ENCODE results near the gene PRMT1.

GRCh38 chr19:49718511-49718910 lies 41.4 kb downstream of the PRMT1 start:
- TF ChIP-seq EZH2 (IDR thresholded peaks at IDR 0.05; ENCODE audit: low read length, missing control alignments): no peak
- TF ChIP-seq, protein P1, sequence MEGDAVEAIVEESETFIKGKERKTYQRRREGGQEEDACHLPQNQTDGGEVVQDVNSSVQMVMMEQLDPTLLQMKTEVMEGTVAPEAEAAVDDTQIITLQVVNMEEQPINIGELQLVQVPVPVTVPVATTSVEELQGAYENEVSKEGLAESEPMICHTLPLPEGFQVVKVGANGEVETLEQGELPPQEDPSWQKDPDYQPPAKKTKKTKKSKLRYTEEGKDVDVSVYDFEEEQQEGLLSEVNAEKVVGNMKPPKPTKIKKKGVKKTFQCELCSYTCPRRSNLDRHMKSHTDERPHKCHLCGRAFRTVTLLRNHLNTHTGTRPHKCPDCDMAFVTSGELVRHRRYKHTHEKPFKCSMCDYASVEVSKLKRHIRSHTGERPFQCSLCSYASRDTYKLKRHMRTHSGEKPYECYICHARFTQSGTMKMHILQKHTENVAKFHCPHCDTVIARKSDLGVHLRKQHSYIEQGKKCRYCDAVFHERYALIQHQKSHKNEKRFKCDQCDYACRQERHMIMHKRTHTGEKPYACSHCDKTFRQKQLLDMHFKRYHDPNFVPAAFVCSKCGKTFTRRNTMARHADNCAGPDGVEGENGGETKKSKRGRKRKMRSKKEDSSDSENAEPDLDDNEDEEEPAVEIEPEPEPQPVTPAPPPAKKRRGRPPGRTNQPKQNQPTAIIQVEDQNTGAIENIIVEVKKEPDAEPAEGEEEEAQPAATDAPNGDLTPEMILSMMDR (conservative IDR thresholded peaks at IDR 0.05 in 1 of 2, IDR thresholded peaks at IDR 0.05 in 1 of 2; ENCODE audit: low read depth in 1 of 2, low read length in 2 of 2): no peak

Measured in fibroblast of lung (primary cell).